K562 (cell line): ENCODE measurements around the gene NPC1. TPM values are rescaled to one million over a fixed set of nuclear protein-coding genes. Genes with fewer than 3 reads are reported as not detected.

Experiments
- ATAC-seq: fragments of 200-7000 bp; cut with Tn5 transposase; 3 replicates; pipeline ENCODE4 v1.9.1; 2020; ENCODE audit warnings: moderate library complexity
- BruUV-seq: library from RNA; stranded (reverse); fragments of 400-500 nt; replicated peaks from 2 replicates; lab custom pipeline; 2021; lab: Mats Ljungman, UMichigan
- CTCF ChIA-PET: fragments of 300-600 bp; formaldehyde crosslinking; extraction: SDS; loops from one replicate; lab custom pipeline; 2021; ENCODE audit warnings: low intra/inter-chr PET ratio; lab: Yijun Ruan, JAX
- POLR2A ChIA-PET: fragments of 300-600, 350-650 bp; sonication (Branson Sonifier 250); formaldehyde crosslinking; extraction: SDS; loops from one replicate; lab custom pipeline; 2021; ENCODE audit warnings: antibody characterized with exemption, inconsistent platforms; lab: Yijun Ruan, JAX
- DNase-seq, 4 experiments: peaks; one replicate each; pipeline versions ENCODE4 v3.0.0 to v3.0.0-alpha.2; 2011 to 2018; ENCODE audit warnings: low spot score in 3 of 4, mixed read lengths in 3 of 4; ENCODE audit errors: extremely low read depth in 1 of 4
- FAIRE-seq: peaks from 2 replicates; lab custom pipeline; 2011; peaks lifted over from hg19 to GRCh38; lab: Jason Lieb, UNC
- H2AFZ ChIP-seq: 2 replicates; pipeline ENCODE4 v1.6.0; 2011; ENCODE audit warnings: low read depth, low read length, control low read depth, inconsistent platforms
- H3K27ac ChIP-seq: fragments of 200-600 bp; 3 replicates; pipeline ENCODE4 v1.8.0; 2011; ENCODE audit warnings: low read depth, mild to moderate bottlenecking, control low read depth, inconsistent platforms, low read length, moderate library complexity, mixed read lengths; ENCODE audit errors: extremely low read depth
- H3K27me3 ChIP-seq, 2 experiments: fragments of 300-600 bp in 1 of 2; 2 replicates in 1 of 2; 3 replicates in 1 of 2; pipeline versions ENCODE4 v1.6.0 to v1.8.0; 2011; ENCODE audit warnings: inconsistent platforms in 2 of 2, low read length in 2 of 2, mild to moderate bottlenecking in 1 of 2, mixed read lengths in 1 of 2, moderate library complexity in 1 of 2; ENCODE audit not compliant: control insufficient read depth in 2 of 2, insufficient read depth in 2 of 2
- H3K36me3 ChIP-seq: fragments of 300-600 bp; 3 replicates; pipeline ENCODE4 v1.8.0; 2011; ENCODE audit warnings: mild to moderate bottlenecking, low read length, inconsistent platforms; ENCODE audit not compliant: control insufficient read depth, insufficient read depth
- H3K4me1 ChIP-seq, 2 experiments: fragments of 200-600 bp in 1 of 2; replicated peaks in 1 of 2; 2 replicates in 1 of 2; 3 replicates in 1 of 2; pipeline versions ENCODE4 v1.5.1 to v1.8.0; 2011; ENCODE audit warnings: inconsistent platforms in 2 of 2, low read length in 2 of 2, mild to moderate bottlenecking in 1 of 2, mixed read lengths in 1 of 2, moderate library complexity in 1 of 2; ENCODE audit not compliant: control insufficient read depth in 2 of 2, insufficient read depth in 2 of 2
- H3K4me2 ChIP-seq: 2 replicates; pipeline ENCODE4 v1.6.1; 2011; ENCODE audit warnings: low read length, control low read depth, inconsistent platforms, mixed read lengths; ENCODE audit not compliant: insufficient read depth
- H3K4me3 ChIP-seq: fragments of 200-600 bp; sonication (generic), shearing (Covaris generic); 2 replicates; pipeline ENCODE4 v1.5.1; 2016; ENCODE audit warnings: control low read depth, inconsistent platforms
- H3K79me2 ChIP-seq: fragments of 200-600 bp; 3 replicates; pipeline ENCODE4 v1.8.0; 2011; ENCODE audit warnings: low read length, inconsistent platforms; ENCODE audit not compliant: control insufficient read depth, insufficient read depth
- H3K9ac ChIP-seq, 2 experiments: 2 replicates each; pipeline versions ENCODE4 v1.6.0 to v1.6.1; 2011; ENCODE audit warnings: low read depth in 2 of 2, low read length in 2 of 2, control low read depth in 1 of 2, inconsistent platforms in 1 of 2, mild to moderate bottlenecking in 1 of 2, mixed read lengths in 1 of 2; ENCODE audit not compliant: insufficient read depth in 1 of 2
- H3K9me1 ChIP-seq: one replicate; pipeline ENCODE4 v1.6.0; 2011; ENCODE audit warnings: inconsistent platforms, mild to moderate bottlenecking, low read length, moderate library complexity; ENCODE audit not compliant: control insufficient read depth, insufficient read depth
- H3K9me3 ChIP-seq: replicated peaks from 2 replicates; pipeline ENCODE4 v1.5.1; 2011; ENCODE audit warnings: low read depth, low read length, inconsistent platforms; ENCODE audit not compliant: control insufficient read depth, insufficient read depth
- H4K20me1 ChIP-seq: replicated peaks from 2 replicates; pipeline ENCODE4 v1.6.1; 2011; ENCODE audit warnings: low read length, inconsistent platforms, mixed read lengths; ENCODE audit not compliant: control insufficient read depth, insufficient read depth
- ARHGAP35 ChIP-seq: fragments of 450-650 bp; IDR thresholded peaks from 2 replicates; pipeline ENCODE4 v1.6.1; 2018; ENCODE audit not compliant: partially characterized antibody
- BCLAF1 ChIP-seq, 2 experiments: fragments of 450-650 bp in 1 of 2; IDR thresholded peaks; 2 replicates each; pipeline ENCODE4 v1.6.1; 2011 to 2017; ENCODE audit warnings: low read depth in 2 of 2, antibody characterized with exemption in 1 of 2, borderline replicate concordance in 1 of 2, low read length in 1 of 2, mild to moderate bottlenecking in 1 of 2, mixed read lengths in 1 of 2; ENCODE audit not compliant: control insufficient read depth in 1 of 2
- C11orf30 ChIP-seq: fragments of 450-650 bp; IDR thresholded peaks from 2 replicates; pipeline ENCODE4 v1.6.1; 2016; ENCODE audit warnings: low read depth, mild to moderate bottlenecking
- CC2D1A ChIP-seq: fragments of 450-650 bp; IDR thresholded peaks from 2 replicates; pipeline ENCODE4 v1.6.1; 2017; ENCODE audit warnings: mild to moderate bottlenecking
- HDAC2 ChIP-seq: fragments of 450-650 bp; IDR thresholded peaks from 2 replicates; pipeline ENCODE4 v1.6.1; 2016; ENCODE audit warnings: mild to moderate bottlenecking
- PHB ChIP-seq: fragments of 250-450 bp; sonication (Bioruptor Pico); IDR thresholded peaks from 2 replicates; pipeline ENCODE4 v1.5.0; 2021
- SP1 ChIP-seq: sonication (generic); formaldehyde crosslinking; IDR thresholded peaks from 2 replicates; pipeline ENCODE4 v1.8.1; 2022; ENCODE audit warnings: mild to moderate bottlenecking, missing genetic modification reagents
- ZNF143 ChIP-seq: sonication (generic); formaldehyde crosslinking; IDR thresholded peaks from 2 replicates; pipeline ENCODE4 v1.9.0; 2022; ENCODE audit warnings: mild to moderate bottlenecking, missing genetic modification reagents
- ZNF311 ChIP-seq: fragments of 250-450 bp; sonication (Bioruptor Pico); IDR thresholded peaks from 2 replicates; pipeline ENCODE4 v1.4.0; 2020; ENCODE audit warnings: mild to moderate bottlenecking, moderate library complexity
- ZNF707 ChIP-seq: fragments of 250-450 bp; sonication (Bioruptor Pico); conservative IDR thresholded peaks from 2 replicates; pipeline ENCODE4 v1.8.0; 2022; ENCODE audit warnings: inconsistent platforms, mild to moderate bottlenecking, moderate library complexity
- WGBS: fragments of 100-300 bp; shearing (Covaris generic); methylation state at CpG from one replicate; pipeline ENCODE4 v1.1.6; 2016; ENCODE audit warnings: low coverage, mixed read lengths; ENCODE audit not compliant: insufficient coverage; ENCODE audit errors: missing lambda C conversion rate; 5-methylcytosine and 5-hydroxymethylcytosine counted together
- in situ Hi-C: fragments of 300-500 bp; cut with MboI; formaldehyde crosslinking; loops from 4 replicates; pipeline ENCODE4 v1.15.0; 2018; ENCODE audit warnings: inconsistent platforms, mixed read lengths
- intact Hi-C: fragments of 100-400 bp; cut with micrococcal nuclease; formaldehyde crosslinking; loops from 2 replicates; pipeline ENCODE4 v1.14.2; 2022
- polyA plus RNA-seq, 8 experiments: library from polyadenylated mRNA; depleted of rRNA in 4 of 8; stranded (reverse) in 5 of 8; unstranded in 3 of 8; fragments of >200 nt; fragmentation: Nextera tagmentation in 2 of 8; fragmentation: Illumina TruSeq in 1 of 8; extraction: Ambion mirVana in 2 of 8; extraction: Trizol in 1 of 8; gene quantifications; 2 replicates each; pipeline versions ENCODE4 v1.2.1 to v1.2.3, GENCODE V29; 2011 to 2014; ENCODE audit warnings: inconsistent platforms in 1 of 8, missing spikeins in 1 of 8
- total RNA-seq, 7 experiments: library from RNA; depleted of rRNA in 6 of 7; stranded (reverse); fragments of >200 nt in 6 of 7; fragmentation: Illumina TruSeq in 2 of 7; extraction: Trizol in 2 of 7; gene quantifications; 2 replicates each; pipeline versions ENCODE4 v1.2.1 to v1.2.3, GENCODE V29; 2011 to 2021; ENCODE audit warnings: low replicate concordance in 1 of 7
- TF ChIP-seq, protein P1 (sequence below), 2 experiments: fragments of 450-650 bp; formaldehyde crosslinking in 1 of 2; IDR thresholded peaks; 2 replicates each; pipeline versions ENCODE4 v1.4.0 to v1.6.1; 2014 to 2020; ENCODE audit warnings: mild to moderate bottlenecking in 2 of 2, borderline replicate concordance in 1 of 2, low read depth in 1 of 2

NPC1 gene
- total and polyA plus RNA-seq, 9 of the 15 experiments (the other 6 are each of a cell fraction or from before 2014, with no cell fraction given), result 17.1 to 45.9 (median 27.6) TPM

DNA sequence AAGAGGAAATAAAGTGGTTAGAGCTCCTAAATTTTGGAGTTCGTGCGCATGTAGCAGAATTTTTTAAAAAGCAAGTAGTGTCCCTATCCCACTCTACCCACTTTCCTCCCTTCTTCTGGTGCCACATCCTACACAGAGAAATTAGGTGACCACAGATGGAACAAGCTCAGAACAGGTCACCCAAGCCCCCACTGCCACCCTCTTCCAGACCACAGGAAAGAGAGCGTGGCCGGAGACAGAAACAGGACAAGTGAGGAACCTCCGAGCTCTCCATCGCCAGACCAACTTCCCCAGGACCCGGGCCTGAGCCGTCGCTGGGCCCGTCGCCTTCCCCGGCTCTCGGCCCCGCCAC lies 433 bp downstream of the NPC1 start:
- in situ Hi-C loops (loop anchor here (5.0 kb wide), 1 partner anchor 69 kb away; no protein-coding TSS in a partner anchor), intact Hi-C loops (loop anchor here (1.0 to 10.0 kb wide), 4 partner anchors 45 to 451 kb away; partner anchors contain the start of gene CABLES1)
- Histone ChIP-seq H3K79me2 (peaks cover 40% of the 10 kb centered on the region), H4K20me1 (no peaks in the 10 kb centered on the region), H3K9ac (peak overlapping the region; percentile 93 to 94), H3K27ac (peak overlapping the region; percentile 97), H3K9me3 (no peaks in the 10 kb centered on the region), H3K4me2 (peak overlapping the region; percentile 94), H3K9me1 (no peaks in the 10 kb centered on the region), H3K27me3 (peaks cover 10 to 19% of the 10 kb centered on the region in 2 experiments; a peak in 3 of 5 replicates), H3K36me3 (peaks cover 9% of the 10 kb centered on the region; the same call in 1 of the 3 replicates), H3K4me3 (peak overlapping the region; percentile 93), H2AFZ (peak overlapping the region; percentile 99), H3K4me1 (peaks cover 11 to 13% of the 10 kb centered on the region in 2 experiments; a peak in 4 of 5 replicates)
- under 1% methylated on average over 14 of the region's 14 CpGs for whole genome bisulfite sequencing
- CTCF ChIA-PET, result interaction anchor here (2.5 to 3.3 kb wide), 2 partner anchors 70 to 87 kb away, joined by 12 to 24 read pairs; no protein-coding TSS in a partner anchor
- DNase-seq (no peak), FAIRE-seq (no peak), ATAC-seq (no peak)
- no TSS peak for BruUV-seq
- POLR2A ChIA-PET, result interaction anchor here (0.6 to 1.6 kb wide), 6 partner anchors 9 to 413 kb away, joined by 3 to 5 read pairs (median 3); no protein-coding TSS in a partner anchor
- TF ChIP-seq ZNF311 (CRISPR knock-in tag) (no peak), CC2D1A (no peak), SP1 (peak; percentile 5), HDAC2 (no peak), PHB (CRISPR knock-in tag) (no peak), ARHGAP35 (no peak), BCLAF1 (IDR thresholded peaks at IDR 0.05; ENCODE audit: borderline replicate concordance in 1 of 2, control insufficient read depth in 1 of 2, low read depth in 2 of 2, low read length in 1 of 2) (no peak), ZNF143 (CRISPR knock-in tag) (0 out of 2 replicates have a peak, but pooled peaks have one; percentile 49), C11orf30 (no peak), ZNF707 (CRISPR knock-in tag) (peak; percentile 24; the same call in 1 of the 2 replicates)
- TF ChIP-seq, protein P1, sequence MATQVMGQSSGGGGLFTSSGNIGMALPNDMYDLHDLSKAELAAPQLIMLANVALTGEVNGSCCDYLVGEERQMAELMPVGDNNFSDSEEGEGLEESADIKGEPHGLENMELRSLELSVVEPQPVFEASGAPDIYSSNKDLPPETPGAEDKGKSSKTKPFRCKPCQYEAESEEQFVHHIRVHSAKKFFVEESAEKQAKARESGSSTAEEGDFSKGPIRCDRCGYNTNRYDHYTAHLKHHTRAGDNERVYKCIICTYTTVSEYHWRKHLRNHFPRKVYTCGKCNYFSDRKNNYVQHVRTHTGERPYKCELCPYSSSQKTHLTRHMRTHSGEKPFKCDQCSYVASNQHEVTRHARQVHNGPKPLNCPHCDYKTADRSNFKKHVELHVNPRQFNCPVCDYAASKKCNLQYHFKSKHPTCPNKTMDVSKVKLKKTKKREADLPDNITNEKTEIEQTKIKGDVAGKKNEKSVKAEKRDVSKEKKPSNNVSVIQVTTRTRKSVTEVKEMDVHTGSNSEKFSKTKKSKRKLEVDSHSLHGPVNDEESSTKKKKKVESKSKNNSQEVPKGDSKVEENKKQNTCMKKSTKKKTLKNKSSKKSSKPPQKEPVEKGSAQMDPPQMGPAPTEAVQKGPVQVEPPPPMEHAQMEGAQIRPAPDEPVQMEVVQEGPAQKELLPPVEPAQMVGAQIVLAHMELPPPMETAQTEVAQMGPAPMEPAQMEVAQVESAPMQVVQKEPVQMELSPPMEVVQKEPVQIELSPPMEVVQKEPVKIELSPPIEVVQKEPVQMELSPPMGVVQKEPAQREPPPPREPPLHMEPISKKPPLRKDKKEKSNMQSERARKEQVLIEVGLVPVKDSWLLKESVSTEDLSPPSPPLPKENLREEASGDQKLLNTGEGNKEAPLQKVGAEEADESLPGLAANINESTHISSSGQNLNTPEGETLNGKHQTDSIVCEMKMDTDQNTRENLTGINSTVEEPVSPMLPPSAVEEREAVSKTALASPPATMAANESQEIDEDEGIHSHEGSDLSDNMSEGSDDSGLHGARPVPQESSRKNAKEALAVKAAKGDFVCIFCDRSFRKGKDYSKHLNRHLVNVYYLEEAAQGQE (IDR thresholded peaks at IDR 0.05; ENCODE audit: borderline replicate concordance), result no peak
- TF ChIP-seq, protein P1 (CRISPR knock-in tag; IDR thresholded peaks at IDR 0.05; ENCODE audit: low read depth), result 0 out of 2 replicates have a peak, but pooled peaks have one; percentile 32
